GM19467 (cell line): Measurements from ENCODE around the gene DIP2A.
"Not testable (repeated sequence)": the region's sequence is repeated elsewhere in the genome, so short reads cannot be mapped to it uniquely, and the experiment has no call there.

ENCODE experiments used
- ATAC-seq: cut with Tn5 transposase; IDR thresholded peaks from one replicate; pipeline ENCODE4 v1.9.1; 2021; ENCODE audit warnings: mild to moderate bottlenecking, moderate library complexity; ENCODE audit not compliant: unreplicated experiment

The DIP2A gene

DNA sequence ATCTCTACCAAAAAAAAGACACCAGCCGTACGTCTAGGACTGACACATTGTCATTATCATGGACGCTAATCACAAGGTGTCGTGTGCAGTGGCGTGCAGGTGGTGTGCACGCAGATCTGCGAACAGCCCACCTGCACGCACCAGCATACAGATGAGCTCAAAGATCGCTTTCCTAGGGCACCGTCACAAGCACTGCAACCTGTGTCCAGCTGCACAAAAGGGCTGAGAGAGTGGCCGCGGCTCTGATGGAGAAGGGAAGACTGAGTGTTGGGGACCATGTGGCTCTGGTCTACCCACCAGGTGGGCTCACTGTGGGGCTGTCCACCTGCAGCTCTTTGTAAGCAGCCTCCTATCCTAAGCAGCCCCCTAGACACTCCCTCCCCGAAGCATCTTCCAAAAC lies 95.3 kb downstream of the DIP2A start:
- no peak for ATAC-seq

GRCh38 chr21:46554431-46555224 lies 95.9 kb downstream of the DIP2A start:
- ATAC-seq = no peak

- no peak for ATAC-seq
Measured at GRCh38 chr21:46555225-46555617, 96.5 kb downstream of the DIP2A start.

DNA sequence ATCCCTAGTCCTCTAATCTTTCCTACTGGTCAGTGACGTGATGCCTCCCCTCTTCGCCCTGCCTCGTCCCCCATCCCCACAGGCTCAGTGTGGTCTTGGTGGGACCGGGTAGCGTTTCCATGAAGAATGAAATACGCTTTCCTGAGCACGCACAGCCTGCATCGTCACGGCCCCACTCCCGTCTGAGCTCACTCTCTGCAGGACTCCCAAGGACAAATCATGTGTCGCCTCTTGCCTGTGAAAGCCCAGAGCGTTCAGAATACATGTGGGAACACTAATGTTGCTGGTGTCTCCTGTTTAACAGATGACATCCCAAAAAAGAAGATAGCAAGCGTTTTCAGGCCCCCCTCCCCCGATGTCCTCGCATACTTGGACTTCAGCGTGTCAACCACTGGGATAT lies 97.0 kb downstream of the DIP2A start:
- ATAC-seq = no peak

DNA sequence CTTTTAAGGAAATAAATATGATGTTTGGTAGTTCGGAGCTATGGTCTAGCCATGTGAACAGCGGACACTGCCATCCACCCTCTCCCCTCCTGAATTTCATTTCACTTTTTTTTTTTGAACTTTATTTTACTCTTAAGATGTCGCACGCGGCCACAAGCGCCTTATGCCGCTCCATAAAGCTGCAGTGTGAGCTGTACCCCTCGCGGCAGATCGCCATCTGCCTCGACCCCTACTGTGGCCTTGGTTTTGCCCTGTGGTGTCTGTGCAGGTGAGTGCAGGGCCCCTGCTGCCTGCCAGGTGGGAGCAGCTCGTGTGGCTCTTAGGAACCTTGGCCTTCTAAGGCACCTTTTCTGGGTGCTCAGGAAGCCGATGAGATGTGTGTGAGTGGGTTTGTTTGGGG lies 98.1 kb downstream of the DIP2A start:
- ATAC-seq = no peak

DNA sequence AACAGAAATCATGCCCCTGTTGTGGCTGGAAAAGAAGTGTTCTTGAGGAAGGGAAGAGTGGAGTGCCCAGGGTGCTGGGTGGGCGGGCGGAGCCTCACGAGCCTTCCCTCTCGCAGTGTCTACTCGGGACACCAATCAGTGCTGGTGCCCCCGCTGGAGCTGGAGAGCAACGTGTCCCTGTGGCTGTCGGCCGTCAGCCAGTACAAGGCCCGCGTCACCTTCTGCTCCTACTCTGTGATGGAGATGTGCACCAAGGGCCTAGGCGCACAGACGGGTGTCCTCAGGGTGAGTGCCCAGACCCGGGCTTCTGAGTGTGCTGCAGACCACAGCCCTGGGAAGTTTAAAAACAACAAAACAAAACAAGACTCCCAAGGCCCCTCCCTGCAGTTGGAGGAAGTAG lies 98.8 kb downstream of the DIP2A start:
- no peak for ATAC-seq

DNA sequence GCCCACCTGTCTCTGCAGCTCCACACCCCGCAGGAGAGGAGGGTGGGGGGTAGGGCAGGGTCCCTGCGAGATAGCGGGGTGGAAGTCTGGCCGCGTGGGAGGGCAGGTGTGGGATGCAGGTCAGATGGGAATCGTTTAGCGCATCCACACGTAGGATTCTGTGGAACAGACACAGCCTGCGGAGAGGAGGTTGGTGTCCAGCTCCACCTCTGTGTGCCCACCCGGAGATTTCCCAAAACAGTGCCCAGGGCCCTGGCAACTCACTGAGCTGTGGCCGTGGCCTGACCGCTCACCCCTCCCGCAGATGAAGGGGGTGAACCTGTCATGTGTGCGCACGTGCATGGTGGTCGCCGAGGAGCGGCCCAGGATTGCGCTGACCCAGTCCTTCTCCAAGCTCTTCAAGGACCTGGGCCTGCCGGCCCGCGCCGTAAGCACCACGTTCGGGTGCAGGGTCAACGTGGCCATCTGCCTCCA lies 99.3 kb downstream of the DIP2A start:
- no peak for ATAC-seq

- ATAC-seq = no peak
Measured at GRCh38 chr21:46559291-46559983, 100.7 kb downstream of the DIP2A start.

DNA sequence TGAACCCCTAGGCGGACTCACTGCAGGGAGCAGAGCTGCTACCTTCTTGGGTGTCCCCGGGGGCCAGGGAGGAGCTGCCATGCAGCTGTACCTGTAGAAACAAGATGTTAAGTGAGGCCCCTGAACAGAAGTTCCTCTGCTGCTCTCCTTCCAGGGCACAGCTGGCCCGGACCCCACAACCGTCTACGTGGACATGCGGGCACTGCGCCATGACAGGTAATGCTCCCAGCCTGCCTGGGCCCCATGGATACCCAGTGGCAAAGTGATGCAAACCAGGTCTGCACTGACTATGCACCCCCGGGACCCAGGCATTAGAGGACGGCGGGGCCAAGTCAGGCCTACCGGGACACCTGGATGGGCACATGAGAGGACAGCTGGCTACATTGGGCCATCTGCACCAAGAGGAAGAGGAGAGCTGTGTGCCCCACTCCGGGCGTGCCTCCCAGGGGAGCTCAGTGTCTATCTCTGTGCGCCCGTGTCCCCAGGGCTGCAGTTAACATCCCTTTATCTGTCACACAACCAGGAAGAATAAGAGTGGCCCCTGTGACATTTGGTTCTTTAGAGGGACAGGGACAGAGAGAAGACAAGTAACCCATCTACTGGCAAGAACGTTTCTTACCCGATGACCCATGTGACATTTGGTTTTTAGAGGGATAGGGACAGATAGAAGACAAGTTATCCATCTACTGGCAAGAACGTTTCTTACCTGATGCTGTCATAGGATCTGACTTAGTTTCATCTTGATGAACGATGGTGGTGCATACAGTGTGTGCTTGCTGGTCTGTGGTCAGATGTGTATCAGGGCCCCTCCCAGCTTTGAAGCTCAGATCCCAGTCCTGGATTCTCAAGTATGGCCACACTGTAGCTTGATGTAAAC lies 102.1 kb downstream of the DIP2A start:
- no peak for ATAC-seq

DNA sequence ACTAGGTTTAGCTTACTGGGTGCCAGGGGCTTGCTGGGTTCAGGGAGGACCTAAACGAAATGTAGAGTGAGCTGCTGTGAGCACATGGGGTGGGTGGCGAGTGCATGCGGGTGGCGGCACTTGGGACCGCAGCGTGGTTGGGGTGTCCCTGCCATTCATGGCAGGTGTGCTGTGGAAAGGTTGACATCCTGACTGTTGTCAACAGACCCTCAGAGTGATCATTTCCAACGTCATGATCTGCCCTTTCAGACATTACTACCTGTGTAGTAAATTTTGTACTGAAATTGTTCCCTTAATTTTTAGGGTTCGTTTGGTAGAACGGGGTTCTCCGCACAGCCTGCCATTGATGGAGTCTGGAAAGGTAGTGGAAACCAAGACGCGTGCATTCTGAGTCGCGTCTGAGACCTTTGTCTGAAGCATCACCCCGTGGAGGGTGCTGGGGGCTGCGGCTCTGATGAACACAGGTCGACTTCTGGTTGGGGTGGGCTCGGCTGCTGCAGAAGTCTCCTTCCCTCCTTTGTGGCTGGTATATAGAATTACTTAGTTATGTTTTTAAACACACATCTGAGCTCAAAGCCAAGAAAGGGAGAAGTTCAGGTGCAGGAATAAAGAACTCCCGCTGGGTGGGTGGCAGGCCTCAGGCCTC lies 102.9 kb downstream of the DIP2A start:
- ATAC-seq = no peak

DNA sequence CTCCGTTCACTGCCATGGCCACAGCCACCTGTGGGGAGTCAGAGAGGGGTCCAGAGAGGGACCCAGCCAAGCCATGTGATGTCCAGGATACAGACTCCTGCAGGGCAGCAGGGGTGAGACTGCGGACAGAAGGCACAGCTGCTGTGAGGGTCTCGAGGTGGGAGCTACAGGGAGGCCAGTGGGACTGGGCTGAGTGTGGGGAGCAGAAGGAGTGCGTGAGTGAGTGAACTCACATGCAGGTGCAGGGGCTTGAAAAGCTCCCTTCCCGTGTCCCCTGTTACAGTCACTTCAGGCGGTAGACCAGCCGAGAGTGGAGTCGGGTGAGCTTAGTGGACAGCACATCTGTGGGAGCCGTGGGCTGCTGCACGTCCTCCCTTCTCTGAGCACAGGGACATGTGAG lies 103.8 kb downstream of the DIP2A start:
- no peak for ATAC-seq

DNA sequence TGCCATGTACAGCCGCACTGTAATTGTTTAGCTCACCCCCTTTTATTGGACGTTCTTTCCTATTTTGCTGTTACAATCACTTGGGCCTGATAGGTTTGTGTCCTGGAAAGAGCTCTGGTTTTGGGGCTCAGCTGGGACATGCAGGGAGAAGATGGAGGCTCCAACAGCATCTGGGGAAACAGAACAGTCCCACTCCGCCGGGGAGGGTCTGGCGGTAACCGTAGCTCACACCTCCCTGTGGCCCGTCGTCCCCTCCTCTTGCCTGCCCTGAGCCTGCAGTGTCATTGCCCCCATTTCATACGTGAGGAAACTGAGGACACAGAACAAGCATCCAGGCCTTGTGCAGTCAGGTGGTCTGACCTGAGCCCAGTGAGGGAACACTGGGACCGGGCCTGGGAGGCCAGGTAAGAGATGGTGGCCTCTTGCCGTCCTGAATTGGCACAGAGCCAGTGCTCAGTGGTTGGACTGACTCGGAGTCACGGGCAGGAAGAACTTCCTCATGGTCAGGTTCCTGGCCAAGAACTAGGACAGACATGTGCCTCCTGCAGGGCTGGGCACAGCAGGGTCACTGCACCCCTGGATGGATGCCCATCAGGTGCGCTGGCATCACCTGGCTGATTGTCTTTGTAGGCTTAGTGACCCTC lies 104.4 kb downstream of the DIP2A start:
- no peak for ATAC-seq

- ATAC-seq = no peak
Measured at GRCh38 chr21:46564391-46564790, 105.7 kb downstream of the DIP2A start.

DNA sequence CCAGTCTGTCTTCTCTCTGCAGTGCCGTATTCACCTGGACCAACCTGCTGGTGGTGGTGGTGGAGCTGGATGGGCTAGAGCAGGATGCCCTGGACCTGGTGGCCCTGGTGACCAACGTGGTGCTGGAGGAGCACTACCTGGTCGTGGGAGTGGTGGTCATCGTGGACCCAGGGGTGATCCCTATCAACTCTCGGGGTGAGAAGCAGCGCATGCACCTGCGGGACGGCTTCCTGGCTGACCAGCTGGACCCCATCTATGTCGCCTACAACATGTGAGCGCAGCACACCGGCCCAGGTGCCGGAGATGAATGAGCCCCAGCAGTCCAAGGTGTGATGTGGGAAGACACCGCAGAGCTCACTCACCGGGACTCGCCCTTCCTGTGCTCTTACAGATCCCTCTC lies 108.7 kb downstream of the DIP2A start:
- ATAC-seq = no peak

DNA sequence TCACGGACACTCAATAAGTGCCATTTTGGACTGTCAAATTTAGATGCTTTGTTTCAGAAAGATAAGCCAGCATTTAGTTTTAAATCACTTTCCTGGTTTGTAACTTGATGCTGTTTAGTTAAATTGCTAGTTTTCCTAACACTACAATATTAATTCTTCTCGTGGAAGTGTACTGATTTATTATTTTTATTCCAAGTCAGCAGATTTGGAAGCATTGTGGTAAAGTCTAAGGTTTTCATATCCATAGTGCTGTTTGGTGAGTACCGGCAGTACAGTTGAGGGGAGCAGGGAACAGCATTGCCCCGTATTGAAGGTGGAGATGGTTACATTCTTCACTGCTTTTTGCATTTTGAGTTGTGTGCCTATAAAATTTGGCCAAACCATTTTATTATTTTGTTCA lies 109.9 kb downstream of the DIP2A start:
- ATAC-seq = no peak

- no peak for ATAC-seq
Measured at GRCh38 chr21:46569081-46569480, 110.4 kb downstream of the DIP2A start.

- no peak for ATAC-seq
Measured at GRCh38 chr21:46570119-46570518, 111.4 kb downstream of the DIP2A start.

GRCh38 chr21:46570631-46571030 lies 111.9 kb downstream of the DIP2A start:
- no peak for ATAC-seq

DNA sequence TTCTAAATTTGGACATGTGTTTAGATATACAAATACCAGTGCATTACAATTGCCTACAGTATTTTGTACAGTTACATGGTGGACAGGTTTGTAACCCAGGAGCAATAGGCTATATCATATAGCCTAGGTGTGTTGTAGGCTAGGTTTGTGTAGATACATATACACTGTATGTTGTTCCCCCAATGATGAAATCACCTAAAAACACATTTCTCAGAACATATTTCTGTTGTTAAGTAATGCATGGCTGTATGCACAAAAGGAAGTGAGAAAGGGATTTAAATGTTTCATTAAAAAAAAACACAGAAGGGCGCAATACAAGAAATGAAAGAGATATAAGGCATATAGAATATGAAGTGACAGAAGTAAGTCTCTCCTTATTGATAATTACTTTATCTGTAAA lies 114.2 kb downstream of the DIP2A start:
- no peak for ATAC-seq

GRCh38 chr21:46577786-46578185 lies 119.1 kb downstream of the DIP2A start:
- not testable (repeated sequence) for ATAC-seq
